OCI-LY1 (cell line): ENCODE measurements around the gene CPT1C.
A peak's percentile ranks its signal among the peaks of the same experiment; 100 is the strongest.

Experiments used
- H2AFZ ChIP-seq: fragments of 200-600 bp; sonication (generic), shearing (Covaris generic); 2 replicates; pipeline ENCODE4 v1.6.0; 2014; ENCODE audit warnings: antibody characterized with exemption, mild to moderate bottlenecking, low read length
- H3F3A ChIP-seq: fragments of 200-600 bp; sonication (generic), shearing (Covaris generic); 2 replicates; pipeline ENCODE4 v1.6.0; 2014; ENCODE audit warnings: mild to moderate bottlenecking, antibody characterized with exemption, low read length, moderate library complexity; ENCODE audit not compliant: insufficient read depth
- H3K27ac ChIP-seq: fragments of 200-600 bp; sonication (generic); 2 replicates; pipeline ENCODE4 v1.5.1; 2014; ENCODE audit warnings: low read length, mixed run types, mild to moderate bottlenecking, low read depth; ENCODE audit not compliant: poor library complexity, severe bottlenecking
- H3K27me3 ChIP-seq: fragments of 200-600 bp; sonication (generic); 2 replicates; pipeline ENCODE4 v1.6.0; 2014; ENCODE audit warnings: antibody characterized with exemption, mild to moderate bottlenecking, low read length, moderate library complexity; ENCODE audit not compliant: insufficient read depth
- H3K36me3 ChIP-seq: fragments of 200-600 bp; sonication (generic); 2 replicates; pipeline ENCODE4 v1.6.1; 2014; ENCODE audit warnings: mild to moderate bottlenecking, antibody characterized with exemption, low read length, moderate library complexity, mixed read lengths; ENCODE audit not compliant: insufficient read depth
- H3K4me1 ChIP-seq: fragments of 200-600 bp; sonication (generic); 2 replicates; pipeline ENCODE4 v1.5.1; 2014; ENCODE audit warnings: mild to moderate bottlenecking, low read length, moderate library complexity; ENCODE audit not compliant: insufficient read depth, severe bottlenecking
- H3K4me2 ChIP-seq: fragments of 200-600 bp; sonication (generic), shearing (Covaris generic); 2 replicates; pipeline ENCODE4 v1.6.1; 2014; ENCODE audit warnings: low read length
- H3K4me3 ChIP-seq: fragments of 200-600 bp; sonication (generic); 2 replicates; pipeline ENCODE4 v1.5.1; 2014; ENCODE audit warnings: low read length, low read depth, mild to moderate bottlenecking, mixed read lengths; ENCODE audit not compliant: poor library complexity, severe bottlenecking
- H3K79me2 ChIP-seq: fragments of 200-600 bp; shearing (Covaris generic); 2 replicates; pipeline ENCODE4 v1.6.1; 2016; ENCODE audit warnings: mixed run types, low read length, mixed read lengths; ENCODE audit not compliant: insufficient read depth
- H3K9ac ChIP-seq: fragments of 200-600 bp; sonication (generic), shearing (Covaris generic); 2 replicates; pipeline ENCODE4 v1.6.1; 2014; ENCODE audit warnings: mild to moderate bottlenecking, low read length, mixed read lengths
- H3K9me2 ChIP-seq: fragments of 200-600 bp; sonication (generic), shearing (Covaris generic); 2 replicates; pipeline ENCODE4 v1.6.1; 2014; ENCODE audit warnings: low read depth, mild to moderate bottlenecking, low read length, mixed read lengths
- H3K9me3 ChIP-seq: fragments of 200-600 bp; shearing (Covaris generic); 2 replicates; pipeline ENCODE4 v1.6.1; 2014; ENCODE audit warnings: low read length, mixed read lengths
- H4K20me1 ChIP-seq: fragments of 200-600 bp; sonication (generic), shearing (Covaris generic); 2 replicates; pipeline ENCODE4 v1.6.0; 2016; ENCODE audit warnings: mild to moderate bottlenecking, low read length; ENCODE audit not compliant: insufficient read depth
- EZH2 ChIP-seq: fragments of 200-600 bp; sonication (generic), shearing (Covaris generic); IDR thresholded peaks from 2 replicates; pipeline ENCODE4 v1.8.0; 2017; ENCODE audit warnings: borderline replicate concordance, mixed run types, mild to moderate bottlenecking, antibody characterized with exemption, low read length, moderate library complexity, mixed read lengths
- TF ChIP-seq, protein P1 (sequence below): fragments of 200-600 bp; sonication (generic), shearing (Covaris generic); IDR thresholded peaks from 2 replicates; pipeline ENCODE4 v1.5.1; 2017; ENCODE audit warnings: mild to moderate bottlenecking, antibody characterized with exemption, low read length, moderate library complexity, mixed read lengths

The CPT1C gene

DNA sequence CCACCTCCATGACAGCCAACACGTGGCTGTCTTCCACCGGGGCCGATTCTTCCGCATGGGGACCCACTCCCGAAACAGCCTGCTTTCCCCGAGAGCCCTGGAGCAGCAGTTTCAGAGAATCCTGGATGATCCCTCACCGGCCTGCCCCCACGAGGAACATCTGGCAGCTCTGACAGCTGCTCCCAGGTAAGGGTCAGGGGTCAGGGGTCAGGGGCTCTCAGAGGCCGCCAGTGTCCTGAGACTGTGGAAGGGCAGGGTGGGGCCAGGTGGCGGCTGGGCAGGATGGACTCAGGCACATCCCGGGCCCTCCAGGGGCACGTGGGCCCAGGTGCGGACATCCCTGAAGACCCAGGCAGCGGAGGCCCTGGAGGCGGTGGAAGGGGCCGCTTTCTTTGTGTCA, 15.0 kb downstream of the CPT1C start:
- H3K9me3 ChIP-seq, result no peaks in the 10 kb centered on the region
- no peaks in the 10 kb centered on the region for H4K20me1 ChIP-seq
- no peaks in the 10 kb centered on the region for H3K36me3 ChIP-seq
- no peaks in the 10 kb centered on the region for H3K9me2 ChIP-seq
- H3K4me3 ChIP-seq, result no peak overlapping the region
- H2AFZ ChIP-seq, result no peak overlapping the region
- TF ChIP-seq, protein P1, sequence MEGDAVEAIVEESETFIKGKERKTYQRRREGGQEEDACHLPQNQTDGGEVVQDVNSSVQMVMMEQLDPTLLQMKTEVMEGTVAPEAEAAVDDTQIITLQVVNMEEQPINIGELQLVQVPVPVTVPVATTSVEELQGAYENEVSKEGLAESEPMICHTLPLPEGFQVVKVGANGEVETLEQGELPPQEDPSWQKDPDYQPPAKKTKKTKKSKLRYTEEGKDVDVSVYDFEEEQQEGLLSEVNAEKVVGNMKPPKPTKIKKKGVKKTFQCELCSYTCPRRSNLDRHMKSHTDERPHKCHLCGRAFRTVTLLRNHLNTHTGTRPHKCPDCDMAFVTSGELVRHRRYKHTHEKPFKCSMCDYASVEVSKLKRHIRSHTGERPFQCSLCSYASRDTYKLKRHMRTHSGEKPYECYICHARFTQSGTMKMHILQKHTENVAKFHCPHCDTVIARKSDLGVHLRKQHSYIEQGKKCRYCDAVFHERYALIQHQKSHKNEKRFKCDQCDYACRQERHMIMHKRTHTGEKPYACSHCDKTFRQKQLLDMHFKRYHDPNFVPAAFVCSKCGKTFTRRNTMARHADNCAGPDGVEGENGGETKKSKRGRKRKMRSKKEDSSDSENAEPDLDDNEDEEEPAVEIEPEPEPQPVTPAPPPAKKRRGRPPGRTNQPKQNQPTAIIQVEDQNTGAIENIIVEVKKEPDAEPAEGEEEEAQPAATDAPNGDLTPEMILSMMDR, result no peak
- TF ChIP-seq EZH2, result no peak
- H3K4me2 ChIP-seq, result no peak overlapping the region
- no peaks in the 10 kb centered on the region for H3K79me2 ChIP-seq
- H3K27ac ChIP-seq, result no peak overlapping the region
- H3F3A ChIP-seq, result no peaks in the 10 kb centered on the region
- peaks cover 9% of the 10 kb centered on the region; the same call in 1 of the 2 replicates for H3K27me3 ChIP-seq
- no peaks in the 10 kb centered on the region for H3K4me1 ChIP-seq
- H3K9ac ChIP-seq, result no peak overlapping the region

DNA sequence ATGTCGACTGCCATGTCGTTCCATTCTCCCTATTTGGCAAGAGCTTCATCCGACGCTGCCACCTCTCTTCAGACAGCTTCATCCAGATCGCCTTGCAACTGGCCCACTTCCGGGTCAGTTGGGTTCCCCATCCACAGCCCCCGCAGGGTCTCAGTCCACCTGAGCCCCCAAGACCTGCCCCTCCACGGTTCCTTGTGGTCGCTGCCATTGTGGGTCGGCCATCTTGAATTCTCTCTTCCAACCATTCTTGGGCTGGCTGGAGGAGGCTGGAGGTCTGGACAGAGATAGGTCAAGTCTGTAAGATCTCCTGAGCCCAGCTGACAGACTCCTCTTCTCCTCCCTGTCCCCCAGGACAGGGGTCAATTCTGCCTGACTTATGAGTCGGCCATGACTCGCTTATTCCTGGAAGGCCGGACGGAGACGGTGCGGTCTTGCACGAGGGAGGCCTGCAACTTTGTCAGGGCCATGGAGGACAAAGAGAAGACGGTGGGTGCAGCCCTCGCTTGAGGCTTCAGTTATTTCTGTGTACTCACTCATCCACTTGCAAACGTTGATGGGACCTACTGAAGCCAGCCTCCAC, 19.5 kb downstream of the CPT1C start:
- H3K9me3 ChIP-seq, result no peaks in the 10 kb centered on the region
- H3K27me3 ChIP-seq, result peaks cover 9% of the 10 kb centered on the region; the same call in 1 of the 2 replicates
- H2AFZ ChIP-seq, result no peak overlapping the region
- TF ChIP-seq EZH2, result no peak
- TF ChIP-seq, protein P1, result no peak
- H3K4me3 ChIP-seq, result no peak overlapping the region
- no peak overlapping the region for H3K27ac ChIP-seq
- H3F3A ChIP-seq, result no peaks in the 10 kb centered on the region
- no peak overlapping the region for H3K4me2 ChIP-seq
- H3K36me3 ChIP-seq, result no peaks in the 10 kb centered on the region
- no peaks in the 10 kb centered on the region for H4K20me1 ChIP-seq
- H3K79me2 ChIP-seq, result no peaks in the 10 kb centered on the region
- no peak overlapping the region for H3K9ac ChIP-seq
- no peaks in the 10 kb centered on the region for H3K4me1 ChIP-seq
- H3K9me2 ChIP-seq, result no peaks in the 10 kb centered on the region

DNA sequence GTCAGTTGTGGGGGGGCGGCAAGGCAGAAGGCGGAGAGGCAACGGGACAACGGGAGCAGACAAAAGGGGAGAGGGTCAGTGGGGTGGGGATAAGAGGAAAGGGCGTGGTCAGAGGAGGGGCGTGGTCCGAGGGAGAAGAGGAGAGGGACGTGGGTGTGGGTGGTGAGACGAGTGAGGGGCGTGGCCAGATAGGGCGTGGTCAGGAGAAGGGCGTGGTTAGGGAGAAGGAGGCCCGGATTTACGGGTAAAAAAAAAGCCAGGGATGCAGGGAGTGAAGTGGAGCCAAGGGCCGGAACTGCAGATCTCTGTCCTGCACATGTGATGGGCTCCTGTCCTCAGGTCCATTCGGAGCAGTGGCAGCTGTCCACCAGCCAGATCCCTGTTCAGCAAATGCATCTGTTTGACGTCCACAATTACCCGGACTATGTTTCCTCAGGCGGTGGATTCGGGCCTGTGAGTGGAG, 21.5 kb downstream of the CPT1C start:
- Histone ChIP-seq H3K9me3 (no peaks in the 10 kb centered on the region), H3K4me1 (no peaks in the 10 kb centered on the region), H3F3A (no peaks in the 10 kb centered on the region), H3K4me2 (peak overlapping the region; percentile 4; the same call in 1 of the 2 replicates), H3K9ac (no peak overlapping the region), H3K36me3 (no peaks in the 10 kb centered on the region), H2AFZ (no peak overlapping the region), H3K4me3 (no peak overlapping the region), H3K27me3 (peaks cover 5% of the 10 kb centered on the region; the same call in 1 of the 2 replicates), H3K79me2 (no peaks in the 10 kb centered on the region), H3K27ac (no peak overlapping the region), H3K9me2 (no peaks in the 10 kb centered on the region), H4K20me1 (no peaks in the 10 kb centered on the region)
- no peak for TF ChIP-seq EZH2
- TF ChIP-seq, protein P1, result no peak
